Heart left ventricle (tissue), 16 donors: ENCODE measurements around the gene ITPKA. TPM values are rescaled to one million over a fixed set of nuclear protein-coding genes. Genes with fewer than 3 reads are reported as not detected.
"Not testable (repeated sequence)": the region's sequence is repeated elsewhere in the genome, so short reads cannot be mapped to it uniquely, and the experiment has no call there.

ENCODE experiments used
- ATAC-seq, 4 donors: fragments of 200-7000 bp; cut with Tn5 transposase; one replicate each; pipeline ENCODE4 v1.9.1; 2020 to 2022; ENCODE audit warnings: moderate library complexity in 4 of 4, mild to moderate bottlenecking in 3 of 4, moderate number of reproducible peaks in 1 of 4
- DNase-seq, 5 donors: peaks; one replicate each; pipeline ENCODE4 v3.0.0-alpha.2; 2020
- H3K27ac ChIP-seq, 12 donors: fragments of 200-600 bp; sonication (generic) in 4 of 12; one replicate each; pipeline versions ENCODE4 v1.5.0 to v1.8.0; 2016 to 2022; ENCODE audit warnings: mild to moderate bottlenecking in 2 of 12
- H3K27me3 ChIP-seq, 9 donors: fragments of 200-600 bp; sonication (generic) in 2 of 9; one replicate each; pipeline versions ENCODE4 v1.5.1 to v1.8.0; 2016 to 2022; ENCODE audit warnings: mild to moderate bottlenecking in 3 of 9
- H3K36me3 ChIP-seq, 9 donors: fragments of 200-600 bp; sonication (generic) in 2 of 9; one replicate each; pipeline versions ENCODE4 v1.5.0 to v1.8.0; 2018 to 2022; ENCODE audit warnings: mild to moderate bottlenecking in 2 of 9
- H3K4me1 ChIP-seq, 12 donors: fragments of 200-600 bp; sonication (generic) in 4 of 12; one replicate each; pipeline versions ENCODE4 v1.5.0 to v1.8.0; 2016 to 2022; ENCODE audit warnings: mild to moderate bottlenecking in 3 of 12
- H3K4me3 ChIP-seq, 12 donors: fragments of 200-600 bp; sonication (generic) in 4 of 12; one replicate each; pipeline versions ENCODE4 v1.5.0 to v1.8.0; 2017 to 2022; ENCODE audit warnings: mild to moderate bottlenecking in 9 of 12, moderate library complexity in 4 of 12
- H3K9me3 ChIP-seq, 12 donors: fragments of 200-600 bp; sonication (generic) in 4 of 12; one replicate each; pipeline versions ENCODE4 v1.5.0 to v1.8.0; 2016 to 2022; ENCODE audit warnings: mild to moderate bottlenecking in 1 of 12
- CTCF ChIP-seq, 12 donors: fragments of 200-600 bp; sonication (generic) in 4 of 12; IDR thresholded peaks; one replicate each; pipeline versions ENCODE4 v1.5.0 to v1.8.0; 2018 to 2022; ENCODE audit warnings: antibody characterized with exemption in 12 of 12, mild to moderate bottlenecking in 5 of 12
- POLR2A ChIP-seq, 2 donors: fragments of 450-650 bp; IDR thresholded peaks; one replicate each; pipeline ENCODE4 v1.6.1; 2017; ENCODE audit warnings: antibody characterized with exemption in 2 of 2, mild to moderate bottlenecking in 2 of 2, moderate library complexity in 2 of 2
- WGBS, 4 donors: extraction: QIAGEN DNeasy Blood & Tissue Kit in 2 of 4; methylation state at CpG; one replicate each; pipeline versions ENCODE4 v1.1.5 to v1.1.7; 2013 to 2018; 5-methylcytosine and 5-hydroxymethylcytosine counted together
- intact Hi-C, 10 donors: fragments of 100-400 bp; cut with DNase I; formaldehyde crosslinking; loops; one replicate each; pipeline versions ENCODE4 v1.11.1 to v1.14.2; 2022
- polyA plus RNA-seq, 2 donors: library from polyadenylated mRNA; stranded (reverse); fragments of 200-250 nt; gene quantifications; one replicate each; pipeline ENCODE4 v1.2.3, GENCODE V29; 2013
- total RNA-seq, 9 donors: library from RNA; depleted of rRNA in 2 of 9; stranded (reverse); fragments of >200 nt in 2 of 9; fragmentation: NEBNext Ultra II Directional in 3 of 9; extraction: Animal tissue kit (Norgen Biotek cat#: 25700) in 3 of 9; gene quantifications; one replicate each; pipeline versions ENCODE4 v1.1.0 to v1.2.4, GENCODE V29; 2016 to 2023
- donor health status: ischemic (EF 13 %, LVEDD 7.1; RV severe dilation, severe dysfunction).
- donor health status: healthy with polysubstance abuse.
- donor health status: DM: no; HTN: yes; CAD: no.
- donor health status: DM: no; HTN: no; CAD: no.
- donor health status: ischemic (EF 25% LVEDD 6.9; RV normal size, moderate dysfunction).
- donor health status: ischemic (EF 25% LVEDD 5.7; RV mildly dilated, moderate dysfunction).
- donor health status: healthy.
- donor health status: DM: yes; HTN: yes; CAD: no.
- donor health status: ischemic (EF 35%, LVEDD 5.7; RV mildly dilated, moderate dysfunction).
- donor health status: nonischemic (EF 11% LVEDD 7.7; RV severe dilation, severe dysfunction).
- donor health status: DM: yes; HTN: yes; CAD: no.
- donor health status: PGD.
- donor health status: ischemic (EF 29% LVEDD 5.4; RV normal size, mild dysfunction).
- donor health status: nonischemic (EF 23%, LVEDD 6.1; RV moderate dilation, normal function).

The ITPKA gene
- total and polyA plus RNA-seq, 11 donors = 0.80 to 12.5 (median 4.9) TPM

GRCh38 chr15:41464889-41465580 lies 28.6 kb upstream of the ITPKA start:
- no peak for ATAC-seq
- no peaks in the 10 kb centered on the region for H3K27me3 ChIP-seq
- H3K4me1 ChIP-seq = peaks cover 0 to 4% (median 0%) of the 10 kb centered on the region in 12 donors
- no peak overlapping the region for H3K4me3 ChIP-seq
- no peaks in the 10 kb centered on the region for H3K9me3 ChIP-seq
- 87 to 96% (median 91%) methylated on average over 9 of the region's 9 CpGs for WGBS, 4 donors
- no peak for TF ChIP-seq POLR2A (IDR thresholded peaks at IDR 0.05)
- TF ChIP-seq CTCF (IDR thresholded peaks at IDR 0.05) = no peak
- no peak overlapping the region for H3K27ac ChIP-seq
- intact Hi-C loops = no loop called here
- no peak for DNase-seq
- peaks cover 0 to 86% (median 74%) of the 10 kb centered on the region in 9 donors for H3K36me3 ChIP-seq

- H3K36me3 ChIP-seq = peaks cover 0 to 95% (median 83%) of the 10 kb centered on the region in 9 donors
Measured at GRCh38 chr15:41465822-41466421, 27.8 kb upstream of the ITPKA start.

GRCh38 chr15:41466711-41467110 lies 27.0 kb upstream of the ITPKA start:
- TF ChIP-seq CTCF (IDR thresholded peaks at IDR 0.05) (no peak), POLR2A (IDR thresholded peaks at IDR 0.05) (no peak)
- ATAC-seq = no peak
- H3K4me1 ChIP-seq = no peaks in the 10 kb centered on the region
- no peaks in the 10 kb centered on the region for H3K9me3 ChIP-seq
- no peak overlapping the region for H3K27ac ChIP-seq
- peaks cover 0 to 97% (median 90%) of the 10 kb centered on the region in 9 donors for H3K36me3 ChIP-seq
- no peaks in the 10 kb centered on the region for H3K27me3 ChIP-seq
- intact Hi-C loops = no loop called here
- no peak for DNase-seq
- no peak overlapping the region for H3K4me3 ChIP-seq
- WGBS, 4 donors = 68 to 89% (median 84%) methylated on average over 3 of the region's 3 CpGs

More at GRCh38 chr15:41465822-41466421, 27.8 kb upstream of the ITPKA start:
- Histone ChIP-seq H3K9me3 (no peaks in the 10 kb centered on the region), H3K27me3 (no peaks in the 10 kb centered on the region), H3K4me1 (no peaks in the 10 kb centered on the region), H3K27ac (no peak overlapping the region), H3K4me3 (no peak overlapping the region)
- ATAC-seq = no peak
- TF ChIP-seq POLR2A (IDR thresholded peaks at IDR 0.05) = no peak
- peak; percentile 59 to 90 (median 68) for TF ChIP-seq CTCF (IDR thresholded peaks at IDR 0.05)
- intact Hi-C loops = no loop called here
- DNase-seq = no peak
- 83 to 85% (median 84%) methylated on average over 8 of the region's 8 CpGs for WGBS, 4 donors

- not testable (repeated sequence) for DNase-seq, H3K27ac ChIP-seq, ATAC-seq, H3K4me3 ChIP-seq, H3K9me3 ChIP-seq, H3K27me3 ChIP-seq, H3K4me1 ChIP-seq
- intact Hi-C loops = loop anchor here in 1 of 10 donors (10.0 kb wide), 1 partner anchor 345 kb away; no protein-coding TSS in a partner anchor
- 97 to 99% (median 98%) methylated on average over 6 of the region's 6 CpGs for WGBS, 4 donors
- peaks cover 0 to 100% (median 95%) of the 10 kb centered on the region in 9 donors for H3K36me3 ChIP-seq
Measured at GRCh38 chr15:41469644-41470043, 24.0 kb upstream of the ITPKA start.
